G401.6 (cell line): ENCODE data around the gene CCDC63.
"Not testable (repeated sequence)": the region's sequence is repeated elsewhere in the genome, so short reads cannot be mapped to it uniquely, and the experiment has no call there.

Experiments
- FAIRE-seq: peaks from 2 replicates; lab custom pipeline; 2012; peaks lifted over from hg19 to GRCh38; lab: Jason Lieb, UNC

Gene CCDC63

GRCh38 chr12:110923192-110923591, 76.4 kb downstream of the CCDC63 start:
- no peak for FAIRE-seq

- no peak for FAIRE-seq
Measured at GRCh38 chr12:110923692-110924334, 77.0 kb downstream of the CCDC63 start.

GRCh38 chr12:110927546-110927945, 80.8 kb downstream of the CCDC63 start:
- FAIRE-seq = no peak

- FAIRE-seq = no peak
Measured at GRCh38 chr12:110928700-110929099, 81.9 kb downstream of the CCDC63 start.

GRCh38 chr12:110929818-110930217, 83.0 kb downstream of the CCDC63 start:
- FAIRE-seq = no peak

GRCh38 chr12:110930348-110931314, 83.8 kb downstream of the CCDC63 start:
- FAIRE-seq = no peak

- FAIRE-seq = no peak
Measured at GRCh38 chr12:110931315-110931728, 84.5 kb downstream of the CCDC63 start.

GRCh38 chr12:110932046-110932445, 85.3 kb downstream of the CCDC63 start:
- no peak for FAIRE-seq

- no peak for FAIRE-seq
Measured at GRCh38 chr12:110933326-110933974, 86.7 kb downstream of the CCDC63 start.

- no peak for FAIRE-seq
Measured at GRCh38 chr12:110934093-110934852, 87.5 kb downstream of the CCDC63 start.

GRCh38 chr12:110935588-110935987, 88.8 kb downstream of the CCDC63 start:
- no peak for FAIRE-seq

GRCh38 chr12:110936367-110937103, 89.7 kb downstream of the CCDC63 start:
- no peak for FAIRE-seq

GRCh38 chr12:110937104-110937641, 90.4 kb downstream of the CCDC63 start:
- no peak for FAIRE-seq

- no peak for FAIRE-seq
Measured at GRCh38 chr12:110940296-110940695, 93.5 kb downstream of the CCDC63 start.

- no peak for FAIRE-seq
Measured at GRCh38 chr12:110940933-110941332, 94.1 kb downstream of the CCDC63 start.

- FAIRE-seq = no peak
Measured at GRCh38 chr12:110941391-110941790, 94.6 kb downstream of the CCDC63 start.

- FAIRE-seq = no peak
Measured at GRCh38 chr12:110943373-110943772, 96.6 kb downstream of the CCDC63 start.

- FAIRE-seq = no peak
Measured at GRCh38 chr12:110948041-110948440, 101.3 kb downstream of the CCDC63 start.

- not testable (repeated sequence) for FAIRE-seq
Measured at GRCh38 chr12:110950466-110950865, 103.7 kb downstream of the CCDC63 start.

- not testable (repeated sequence) for FAIRE-seq
Measured at GRCh38 chr12:110950867-110951266, 104.1 kb downstream of the CCDC63 start.
